Colon (tissue), 2 donors: ENCODE measurements around the gene FAM20C.
"Not testable (repeated sequence)": the region's sequence is repeated elsewhere in the genome, so short reads cannot be mapped to it uniquely, and the experiment has no call there.

Experiments used
- FAIRE-seq: peaks from 2 replicates; lab custom pipeline; 2012; peaks lifted over from hg19 to GRCh38; lab: Jason Lieb, UNC
- donor health status: control.
- donor health status: control.

Gene FAM20C

DNA sequence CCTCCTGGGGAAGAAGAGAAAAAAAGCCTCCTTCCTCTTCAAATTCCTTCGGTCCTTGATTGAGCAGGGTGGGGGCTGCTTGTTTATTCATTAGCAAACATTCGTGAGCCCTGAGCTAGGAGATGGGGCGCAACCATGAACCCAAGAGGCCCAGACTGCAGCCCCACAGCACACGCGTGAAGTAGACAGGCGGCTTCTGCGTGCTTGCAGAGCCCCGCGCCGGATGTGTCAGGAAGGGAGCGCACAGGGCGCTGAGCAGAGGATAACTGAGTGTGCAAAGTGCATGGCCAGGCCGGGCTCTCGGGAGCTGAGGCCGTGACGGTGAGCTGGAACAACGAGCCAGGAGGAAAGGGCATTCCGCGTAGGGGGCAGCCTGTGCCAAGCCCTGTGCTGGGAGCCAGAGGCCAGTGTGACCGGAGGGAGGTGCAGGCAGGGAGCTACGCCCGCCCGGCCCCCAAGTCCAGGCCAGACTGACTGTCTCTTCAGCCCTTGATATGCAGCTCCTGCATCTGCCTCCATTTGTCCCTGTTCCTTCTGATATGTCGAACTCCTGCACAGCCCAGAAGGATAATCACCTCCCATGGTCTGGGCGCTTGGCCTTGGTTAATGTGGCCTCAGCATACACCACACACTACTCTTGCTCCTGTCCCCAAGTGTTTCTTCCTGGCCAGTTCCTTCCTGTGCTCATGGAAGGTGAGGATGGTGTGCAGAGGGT is 102.2 kb downstream of the FAM20C start:
- FAIRE-seq, result no peak

GRCh38 chr7:295155-296154 is 103.1 kb downstream of the FAM20C start:
- no peak for FAIRE-seq

- no peak for FAIRE-seq
These were observed 104.1 kb downstream of the FAM20C start for GRCh38 chr7:296373-296945.

DNA sequence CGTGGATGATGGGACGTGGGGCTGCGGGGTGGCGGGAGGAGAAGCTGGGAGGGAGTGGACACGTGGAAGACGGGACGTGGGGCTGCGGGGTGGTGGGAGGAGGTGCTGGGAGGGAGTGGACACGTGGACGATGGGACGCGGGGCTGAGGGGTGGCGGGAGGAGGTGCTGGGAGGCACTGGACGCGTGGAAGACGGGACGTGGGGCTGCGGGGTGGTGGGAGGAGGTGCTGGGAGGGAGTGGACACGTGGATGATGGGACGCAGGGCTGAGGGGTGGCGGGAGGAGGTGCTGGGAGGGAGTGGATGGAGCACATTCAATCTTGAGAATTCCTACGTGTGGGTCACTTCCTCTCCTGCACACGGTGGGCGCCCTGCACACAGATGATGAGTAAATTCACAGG is 104.8 kb downstream of the FAM20C start:
- FAIRE-seq, result not testable (repeated sequence)

DNA sequence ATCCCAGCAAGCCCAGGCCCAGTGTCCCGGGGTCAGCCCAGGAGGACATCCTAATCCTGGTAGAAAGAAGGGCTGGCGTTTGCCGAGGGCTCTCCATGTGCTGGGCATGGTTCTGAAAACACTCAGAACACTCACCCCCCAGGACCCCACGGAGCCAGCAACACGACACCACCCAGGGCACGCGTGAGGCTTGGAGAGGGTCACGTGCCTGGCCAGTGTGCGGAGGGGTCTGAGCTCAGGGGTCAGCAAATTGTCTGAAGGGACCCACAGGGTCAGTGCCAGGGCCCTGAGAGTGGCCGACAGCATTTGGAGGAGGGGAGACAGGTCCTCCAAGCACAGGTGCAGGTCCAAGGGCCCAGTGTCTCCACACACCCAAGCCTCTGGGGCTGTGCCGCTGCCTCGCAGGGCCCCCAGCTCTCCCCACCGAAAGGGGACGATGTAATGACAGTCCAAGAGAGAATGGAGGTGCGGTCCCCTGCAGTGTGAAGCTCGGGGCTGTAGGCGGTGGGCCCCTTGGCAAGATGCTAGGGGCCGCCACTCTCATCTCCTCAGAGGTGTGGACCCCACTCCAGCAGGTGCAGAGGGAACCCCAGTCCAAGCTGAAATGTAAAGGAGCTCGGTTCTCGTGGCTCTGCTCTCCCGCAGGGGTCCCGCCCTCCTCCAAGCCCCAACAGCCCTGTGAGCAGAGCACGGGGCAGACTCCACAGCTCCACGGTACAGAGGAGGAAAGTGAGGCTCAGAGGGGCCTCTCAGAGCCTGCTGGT is 105.4 kb downstream of the FAM20C start:
- FAIRE-seq, result no peak

DNA sequence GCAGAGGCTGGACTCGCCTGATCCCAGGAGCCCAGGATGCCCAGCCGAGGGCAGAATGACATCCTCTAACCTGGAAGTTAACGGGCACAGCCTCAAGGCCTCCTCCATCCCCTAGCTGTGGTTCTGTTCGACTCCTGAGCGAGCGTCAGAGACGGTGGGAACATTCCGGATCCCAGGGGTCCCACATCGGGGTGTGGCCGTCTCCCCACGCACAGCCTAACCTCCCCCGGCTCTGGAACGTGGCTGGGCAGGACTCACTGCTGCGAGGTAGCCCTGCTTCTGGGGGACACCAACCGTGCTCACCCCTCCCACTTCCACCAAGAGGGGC is 106.0 kb downstream of the FAM20C start:
- FAIRE-seq, result no peak

- FAIRE-seq, result no peak
These were observed 106.4 kb downstream of the FAM20C start for GRCh38 chr7:298743-299142.

- FAIRE-seq, result no peak
These were observed 106.8 kb downstream of the FAM20C start for GRCh38 chr7:299169-299568.

GRCh38 chr7:299628-300027 is 107.3 kb downstream of the FAM20C start:
- no peak for FAIRE-seq

GRCh38 chr7:300048-300447 is 107.7 kb downstream of the FAM20C start:
- no peak for FAIRE-seq

DNA sequence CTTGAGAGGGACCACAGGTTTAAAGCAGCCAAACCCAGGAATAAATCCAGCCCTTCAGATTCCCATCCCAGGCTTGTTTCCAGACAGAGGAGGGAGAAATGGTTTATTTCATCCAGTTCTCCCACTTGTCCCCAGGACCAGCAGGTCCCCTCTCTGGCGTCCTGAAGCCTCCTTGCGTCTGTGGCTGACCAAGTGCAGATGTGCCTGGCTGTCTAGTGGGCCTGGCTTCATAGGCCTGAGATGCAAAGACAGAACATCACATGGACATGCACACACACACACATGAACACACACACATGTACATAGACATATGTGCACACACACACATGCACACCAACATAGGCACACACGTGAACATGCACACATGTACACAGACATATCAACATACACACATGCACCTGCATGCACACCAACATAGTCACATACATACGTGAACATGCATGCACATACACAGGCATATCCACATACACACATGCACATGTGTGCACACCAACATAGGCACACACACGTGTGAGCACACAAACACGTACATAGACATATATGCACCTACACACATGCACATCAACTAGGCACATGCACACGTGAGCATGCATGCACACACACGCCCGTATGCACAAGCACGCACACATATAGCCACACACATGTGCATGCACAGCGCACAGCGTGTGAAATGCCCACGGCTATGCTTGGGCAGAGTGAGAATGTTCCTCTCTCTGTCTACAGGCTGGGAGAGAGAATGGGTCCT is 108.3 kb downstream of the FAM20C start:
- no peak for FAIRE-seq

GRCh38 chr7:301291-302053 is 109.1 kb downstream of the FAM20C start:
- FAIRE-seq, result no peak

DNA sequence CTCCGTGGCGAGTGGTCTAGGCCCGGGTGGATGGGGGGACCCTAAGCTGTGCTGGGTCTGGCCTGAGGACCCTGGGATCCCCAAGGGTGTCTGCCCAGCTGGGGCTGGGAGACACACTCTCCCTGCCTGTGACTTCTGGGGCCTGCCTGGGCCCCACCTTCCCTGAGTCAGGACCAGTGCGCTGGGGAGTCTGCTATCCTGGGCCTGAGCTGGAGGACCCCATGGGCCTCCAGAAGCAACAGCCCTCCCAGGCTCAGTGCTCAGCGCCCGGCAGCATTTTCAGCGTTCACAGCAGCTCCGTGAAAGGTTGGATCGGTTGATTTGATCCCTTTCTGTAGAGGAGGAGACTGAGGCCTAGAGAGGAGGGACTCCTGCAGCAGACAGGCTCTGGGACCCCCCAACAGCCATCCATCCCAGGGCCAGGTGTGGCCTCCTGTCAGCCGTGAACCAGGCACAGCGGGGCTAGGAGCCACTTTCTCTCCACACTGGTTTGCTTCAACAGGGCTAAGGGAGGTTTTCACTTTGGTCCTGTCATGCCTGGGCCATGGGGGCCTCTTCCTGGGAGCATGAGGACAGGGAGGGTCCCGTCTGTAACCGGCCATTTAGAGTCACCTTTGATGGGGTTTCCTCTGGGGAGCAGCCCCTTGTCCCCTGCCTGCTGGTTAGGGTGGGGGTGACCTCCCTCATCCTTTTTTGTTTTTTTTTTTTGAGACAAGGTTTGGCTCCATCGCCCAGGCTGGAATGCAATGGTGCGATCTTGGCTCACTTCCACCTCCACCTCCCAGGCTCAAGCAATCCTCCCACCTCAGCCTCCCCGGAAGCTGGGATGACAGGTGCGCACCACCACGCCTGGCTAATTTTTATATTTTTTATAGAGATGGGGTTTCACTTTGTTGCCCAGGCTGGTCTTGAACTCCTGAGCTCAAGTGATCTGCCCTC is 110.0 kb downstream of the FAM20C start:
- no peak for FAIRE-seq

GRCh38 chr7:303425-303824 is 111.1 kb downstream of the FAM20C start:
- no peak for FAIRE-seq

- no peak for FAIRE-seq
These were observed 111.7 kb downstream of the FAM20C start for GRCh38 chr7:303884-304573.

- no peak for FAIRE-seq
These were observed 112.4 kb downstream of the FAM20C start for GRCh38 chr7:304574-305409.

DNA sequence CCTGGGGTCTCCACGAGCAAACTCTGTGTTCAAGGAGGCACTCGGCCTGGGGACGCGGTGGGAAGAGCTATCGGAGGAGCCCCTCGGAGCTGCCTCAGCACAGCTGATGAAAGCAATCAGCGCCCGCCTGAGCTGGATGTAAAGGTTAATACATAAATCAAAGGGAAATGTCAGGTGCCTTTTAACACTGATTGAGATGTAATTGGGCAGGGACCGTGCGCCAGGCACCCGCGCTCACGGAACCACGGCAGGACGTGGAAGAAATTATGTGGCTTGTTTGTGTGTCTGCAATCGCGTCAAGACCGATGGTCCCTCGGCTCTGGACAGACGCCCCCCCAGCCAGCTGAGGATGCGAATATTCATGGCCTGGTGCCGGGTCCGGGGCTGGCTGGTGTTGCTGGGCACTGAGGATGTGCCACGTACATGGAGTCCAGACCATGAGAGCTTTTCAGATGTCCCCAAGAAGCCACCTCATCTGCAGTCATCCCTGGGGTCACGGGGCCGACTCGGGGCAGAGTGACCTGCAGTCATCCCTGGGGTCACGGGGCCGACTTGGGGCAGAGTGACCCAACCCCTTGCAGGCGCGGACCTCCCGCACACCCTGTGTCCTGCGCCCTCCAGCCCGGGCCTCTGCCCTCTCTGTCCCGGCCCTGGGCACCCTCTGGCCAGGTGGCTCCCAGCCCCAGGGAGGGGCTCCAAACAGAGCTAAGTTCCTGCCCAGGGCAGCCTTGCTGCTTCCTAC is 113.2 kb downstream of the FAM20C start:
- FAIRE-seq, result no peak
